HG02973 (cell line): Measurements from ENCODE around the gene TCF7L2.

Experiments used
- ATAC-seq: cut with Tn5 transposase; IDR thresholded peaks from one replicate; pipeline ENCODE4 v1.9.1; 2021; ENCODE audit warnings: moderate library complexity; ENCODE audit not compliant: unreplicated experiment

TCF7L2 gene

GRCh38 chr10:112949875-112950507 is at the start of gene TCF7L2:
TSS of gene TCF7L2 (plus strand) at chr10:112950247. CDS start at chr10:112950757, 510 bp downstream.
- ATAC-seq = peak; percentile 56

- ATAC-seq = no peak
Observed at GRCh38 chr10:112902730-112903129, 47.3 kb upstream of the TCF7L2 start.

- ATAC-seq = no peak
Observed at GRCh38 chr10:112904000-112904399, 46.0 kb upstream of the TCF7L2 start.

- no peak for ATAC-seq
Observed at GRCh38 chr10:112906945-112907344, 43.1 kb upstream of the TCF7L2 start.

- no peak for ATAC-seq
Observed at GRCh38 chr10:112907893-112908292, 42.2 kb upstream of the TCF7L2 start.

GRCh38 chr10:112911206-112911605 is 38.8 kb upstream of the TCF7L2 start:
- ATAC-seq = no peak

- ATAC-seq = no peak
Observed at GRCh38 chr10:112912410-112912928, 37.6 kb upstream of the TCF7L2 start.

GRCh38 chr10:112913255-112913654 is 36.8 kb upstream of the TCF7L2 start:
- ATAC-seq = no peak

- no peak for ATAC-seq
Observed at GRCh38 chr10:112913661-112914287, 36.3 kb upstream of the TCF7L2 start.

- no peak for ATAC-seq
Observed at GRCh38 chr10:112914288-112914952, 35.6 kb upstream of the TCF7L2 start.

GRCh38 chr10:112915590-112916572 is 34.2 kb upstream of the TCF7L2 start:
- ATAC-seq = no peak

- no peak for ATAC-seq
Observed at GRCh38 chr10:112917681-112918080, 32.4 kb upstream of the TCF7L2 start.

GRCh38 chr10:112918771-112919170 is 31.3 kb upstream of the TCF7L2 start:
- ATAC-seq = no peak

GRCh38 chr10:112919721-112920120 is 30.3 kb upstream of the TCF7L2 start:
- ATAC-seq = no peak

GRCh38 chr10:112926906-112927688 is 22.9 kb upstream of the TCF7L2 start:
- no peak for ATAC-seq

- no peak for ATAC-seq
Observed at GRCh38 chr10:112927980-112928379, 22.1 kb upstream of the TCF7L2 start.

GRCh38 chr10:112932658-112933057 is 17.4 kb upstream of the TCF7L2 start:
- no peak for ATAC-seq

GRCh38 chr10:112934193-112934592 is 15.9 kb upstream of the TCF7L2 start:
- ATAC-seq = no peak

- no peak for ATAC-seq
Observed at GRCh38 chr10:112938808-112939482, 11.1 kb upstream of the TCF7L2 start.
